Stimulated activated CD4-positive, alpha-beta T cell treated with anti-CD3 and anti-CD28 coated beads, Interleukin-4, amount 100 ng/mL, for 24 hours (primary cell): ENCODE measurements around the gene SEMA3F.

Source experiments
- DNase-seq: peaks from one replicate; pipeline ENCODE4 v3.0.0-alpha.2; 2020

The SEMA3F gene

GRCh38 chr3:50237754-50238548 is 82.8 kb downstream of the SEMA3F start:
- DNase-seq = peak; percentile 89

GRCh38 chr3:50238549-50239026 is 83.5 kb downstream of the SEMA3F start:
- DNase-seq = peak; percentile 26
